GM12801 (cell line): Measurements from ENCODE around the gene EIF4A3.

Experiments
- TF ChIP-seq, protein P1 (sequence below): IDR thresholded peaks from one replicate; pipeline ENCODE4 v1.5.1; 2011; ENCODE audit warnings: control low read depth; ENCODE audit not compliant: insufficient read length; ENCODE audit errors: extremely low read depth

Gene EIF4A3

GRCh38 chr17:80147035-80147822, at the start of gene EIF4A3:
TSS of gene EIF4A3 (minus strand) at chr17:80147128. CDS start at chr17:80146961, 167 bp downstream.
- TF ChIP-seq, protein P1, sequence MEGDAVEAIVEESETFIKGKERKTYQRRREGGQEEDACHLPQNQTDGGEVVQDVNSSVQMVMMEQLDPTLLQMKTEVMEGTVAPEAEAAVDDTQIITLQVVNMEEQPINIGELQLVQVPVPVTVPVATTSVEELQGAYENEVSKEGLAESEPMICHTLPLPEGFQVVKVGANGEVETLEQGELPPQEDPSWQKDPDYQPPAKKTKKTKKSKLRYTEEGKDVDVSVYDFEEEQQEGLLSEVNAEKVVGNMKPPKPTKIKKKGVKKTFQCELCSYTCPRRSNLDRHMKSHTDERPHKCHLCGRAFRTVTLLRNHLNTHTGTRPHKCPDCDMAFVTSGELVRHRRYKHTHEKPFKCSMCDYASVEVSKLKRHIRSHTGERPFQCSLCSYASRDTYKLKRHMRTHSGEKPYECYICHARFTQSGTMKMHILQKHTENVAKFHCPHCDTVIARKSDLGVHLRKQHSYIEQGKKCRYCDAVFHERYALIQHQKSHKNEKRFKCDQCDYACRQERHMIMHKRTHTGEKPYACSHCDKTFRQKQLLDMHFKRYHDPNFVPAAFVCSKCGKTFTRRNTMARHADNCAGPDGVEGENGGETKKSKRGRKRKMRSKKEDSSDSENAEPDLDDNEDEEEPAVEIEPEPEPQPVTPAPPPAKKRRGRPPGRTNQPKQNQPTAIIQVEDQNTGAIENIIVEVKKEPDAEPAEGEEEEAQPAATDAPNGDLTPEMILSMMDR: no peak

DNA sequence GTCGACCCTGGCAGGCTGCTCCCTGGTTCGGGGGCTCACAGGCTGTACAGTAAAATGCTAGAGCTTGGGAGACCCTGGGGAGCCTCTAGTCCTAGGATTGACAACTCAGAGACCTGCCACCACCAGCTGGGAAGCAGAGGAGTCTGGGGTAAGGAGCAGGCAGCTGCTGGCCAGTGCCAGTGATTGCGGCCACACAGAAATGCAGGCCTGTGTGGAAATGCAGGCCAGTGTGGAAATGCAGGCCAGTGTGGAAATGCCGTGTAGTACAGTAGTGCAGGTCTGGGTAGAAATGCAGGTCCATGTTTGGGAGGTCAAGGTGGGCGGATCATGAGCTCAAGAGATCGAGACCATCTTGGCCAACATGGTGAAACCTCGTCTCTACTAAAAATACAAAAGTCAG, 49.7 kb upstream of the EIF4A3 start:
- TF ChIP-seq, protein P1: no peak

DNA sequence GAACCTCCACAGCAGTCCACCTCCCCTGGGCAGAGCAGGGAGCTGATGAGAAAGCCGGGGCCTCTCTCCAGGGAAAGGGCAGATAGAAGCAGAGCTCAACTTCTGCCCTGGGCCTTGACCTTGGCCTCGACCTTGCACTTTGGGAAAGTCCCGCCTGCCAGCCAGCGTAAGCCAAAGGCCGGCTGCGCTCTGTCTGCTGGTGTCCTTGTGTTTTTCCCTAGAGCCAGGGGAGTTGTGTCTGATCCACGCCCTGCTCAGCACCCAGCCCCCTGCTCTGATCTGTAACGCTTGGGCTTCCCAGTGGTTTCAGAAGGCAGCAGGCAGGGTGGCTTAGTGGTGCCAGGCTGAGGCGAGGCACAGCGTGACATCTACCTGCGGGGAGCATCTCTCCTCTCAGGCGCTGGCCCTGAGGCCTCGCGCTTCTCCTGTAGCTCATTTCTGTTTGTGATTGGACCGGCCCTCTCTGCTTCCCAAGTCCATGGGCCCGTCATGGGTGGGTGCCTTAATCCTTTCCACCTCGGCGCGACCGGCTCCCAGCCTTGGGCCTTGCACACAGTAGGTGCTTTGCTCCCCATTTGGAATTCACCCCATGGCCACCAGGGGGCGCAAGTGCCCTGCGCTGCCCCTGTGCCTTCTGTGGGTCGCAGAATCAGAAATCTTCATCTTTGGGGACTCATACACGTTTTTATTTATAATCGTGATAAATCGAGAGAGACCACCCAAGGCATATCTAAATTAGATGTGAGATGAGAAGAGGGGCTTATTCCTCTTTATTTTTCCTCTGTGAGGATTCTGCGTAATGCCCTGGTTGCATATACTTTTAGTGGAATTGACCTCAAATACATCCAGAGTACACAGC, 49.0 kb upstream of the EIF4A3 start:
- TF ChIP-seq, protein P1: peak; percentile 18

GRCh38 chr17:80195141-80195540, 48.2 kb upstream of the EIF4A3 start:
- TF ChIP-seq, protein P1: no peak

DNA sequence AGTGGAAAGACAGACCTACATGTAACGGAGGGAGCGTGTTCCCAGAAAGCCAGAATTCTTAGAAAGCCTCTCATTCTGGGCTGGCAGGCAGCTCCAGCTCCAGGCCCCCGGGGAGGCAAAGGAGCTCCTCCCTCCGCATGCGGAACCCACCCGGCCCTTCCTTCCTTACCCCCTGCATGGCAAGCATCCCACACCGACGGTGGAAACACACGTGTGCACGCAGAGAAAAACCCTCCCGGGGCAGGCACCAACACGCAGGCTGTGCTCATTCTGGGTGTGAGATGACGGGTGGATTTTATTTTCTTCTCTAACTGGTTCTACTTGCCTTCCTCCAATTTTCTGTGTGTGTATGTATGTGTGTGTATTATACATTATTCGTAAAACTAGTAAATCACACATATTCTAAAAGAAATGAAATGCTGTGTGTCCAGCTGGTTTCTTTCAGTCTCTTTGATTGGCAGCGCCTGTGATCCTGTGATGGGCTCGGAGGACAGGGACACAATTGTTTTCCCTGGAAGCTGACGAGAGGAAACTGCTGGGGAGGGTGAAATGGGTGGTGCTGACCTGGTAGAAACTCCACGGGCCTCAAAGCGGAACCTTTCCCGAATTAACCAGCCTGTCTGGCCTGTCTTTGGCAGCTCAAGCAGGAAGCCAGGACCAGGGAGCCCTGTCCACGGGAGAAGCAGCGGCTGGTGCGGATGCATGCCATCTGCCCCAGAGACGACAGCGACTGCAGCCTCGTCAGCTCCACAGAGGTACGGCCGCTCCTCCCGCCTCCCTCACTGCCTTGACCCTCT, 45.1 kb upstream of the EIF4A3 start:
- TF ChIP-seq, protein P1: no peak

- TF ChIP-seq, protein P1: no peak
These were observed 44.3 kb upstream of the EIF4A3 start for GRCh38 chr17:80191192-80191591.

DNA sequence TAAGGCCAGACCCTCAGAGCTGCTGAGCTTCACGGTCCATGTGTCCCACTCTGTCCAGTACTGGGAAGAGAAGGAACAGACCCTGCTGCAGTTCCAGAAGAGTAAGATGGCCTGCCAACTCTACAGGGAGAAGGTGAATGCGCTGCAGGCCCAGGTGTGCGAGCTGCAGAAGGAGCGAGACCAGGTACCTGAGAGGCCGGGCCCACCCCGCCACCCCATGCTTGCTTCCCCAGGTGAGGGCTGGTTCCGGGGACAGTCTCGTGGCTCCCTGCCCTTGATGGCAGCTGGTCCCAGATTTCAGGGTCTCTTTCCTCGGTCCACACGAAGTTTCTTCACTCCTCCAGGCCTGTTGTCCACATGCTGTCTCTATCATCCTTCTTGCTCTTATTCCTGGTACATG, 43.8 kb upstream of the EIF4A3 start:
- TF ChIP-seq, protein P1: no peak
